OCI-LY1 (cell line): Measurements from ENCODE around the gene TECTB.

Source experiments
- H2AFZ ChIP-seq: fragments of 200-600 bp; sonication (generic), shearing (Covaris generic); 2 replicates; pipeline ENCODE4 v1.6.0; 2014; ENCODE audit warnings: antibody characterized with exemption, mild to moderate bottlenecking, low read length
- H3F3A ChIP-seq: fragments of 200-600 bp; sonication (generic), shearing (Covaris generic); 2 replicates; pipeline ENCODE4 v1.6.0; 2014; ENCODE audit warnings: mild to moderate bottlenecking, antibody characterized with exemption, low read length, moderate library complexity; ENCODE audit not compliant: insufficient read depth
- H3K27ac ChIP-seq: fragments of 200-600 bp; sonication (generic); 2 replicates; pipeline ENCODE4 v1.5.1; 2014; ENCODE audit warnings: low read length, mixed run types, mild to moderate bottlenecking, low read depth; ENCODE audit not compliant: poor library complexity, severe bottlenecking
- H3K27me3 ChIP-seq: fragments of 200-600 bp; sonication (generic); 2 replicates; pipeline ENCODE4 v1.6.0; 2014; ENCODE audit warnings: antibody characterized with exemption, mild to moderate bottlenecking, low read length, moderate library complexity; ENCODE audit not compliant: insufficient read depth
- H3K36me3 ChIP-seq: fragments of 200-600 bp; sonication (generic); 2 replicates; pipeline ENCODE4 v1.6.1; 2014; ENCODE audit warnings: mild to moderate bottlenecking, antibody characterized with exemption, low read length, moderate library complexity, mixed read lengths; ENCODE audit not compliant: insufficient read depth
- H3K4me1 ChIP-seq: fragments of 200-600 bp; sonication (generic); 2 replicates; pipeline ENCODE4 v1.5.1; 2014; ENCODE audit warnings: mild to moderate bottlenecking, low read length, moderate library complexity; ENCODE audit not compliant: insufficient read depth, severe bottlenecking
- H3K4me2 ChIP-seq: fragments of 200-600 bp; sonication (generic), shearing (Covaris generic); 2 replicates; pipeline ENCODE4 v1.6.1; 2014; ENCODE audit warnings: low read length
- H3K4me3 ChIP-seq: fragments of 200-600 bp; sonication (generic); 2 replicates; pipeline ENCODE4 v1.5.1; 2014; ENCODE audit warnings: low read length, low read depth, mild to moderate bottlenecking, mixed read lengths; ENCODE audit not compliant: poor library complexity, severe bottlenecking
- H3K79me2 ChIP-seq: fragments of 200-600 bp; shearing (Covaris generic); 2 replicates; pipeline ENCODE4 v1.6.1; 2016; ENCODE audit warnings: mixed run types, low read length, mixed read lengths; ENCODE audit not compliant: insufficient read depth
- H3K9ac ChIP-seq: fragments of 200-600 bp; sonication (generic), shearing (Covaris generic); 2 replicates; pipeline ENCODE4 v1.6.1; 2014; ENCODE audit warnings: mild to moderate bottlenecking, low read length, mixed read lengths
- H3K9me2 ChIP-seq: fragments of 200-600 bp; sonication (generic), shearing (Covaris generic); 2 replicates; pipeline ENCODE4 v1.6.1; 2014; ENCODE audit warnings: low read depth, mild to moderate bottlenecking, low read length, mixed read lengths
- H3K9me3 ChIP-seq: fragments of 200-600 bp; shearing (Covaris generic); 2 replicates; pipeline ENCODE4 v1.6.1; 2014; ENCODE audit warnings: low read length, mixed read lengths
- H4K20me1 ChIP-seq: fragments of 200-600 bp; sonication (generic), shearing (Covaris generic); 2 replicates; pipeline ENCODE4 v1.6.0; 2016; ENCODE audit warnings: mild to moderate bottlenecking, low read length; ENCODE audit not compliant: insufficient read depth
- EZH2 ChIP-seq: fragments of 200-600 bp; sonication (generic), shearing (Covaris generic); IDR thresholded peaks from 2 replicates; pipeline ENCODE4 v1.8.0; 2017; ENCODE audit warnings: borderline replicate concordance, mixed run types, mild to moderate bottlenecking, antibody characterized with exemption, low read length, moderate library complexity, mixed read lengths
- TF ChIP-seq, protein P1 (sequence below): fragments of 200-600 bp; sonication (generic), shearing (Covaris generic); IDR thresholded peaks from 2 replicates; pipeline ENCODE4 v1.5.1; 2017; ENCODE audit warnings: mild to moderate bottlenecking, antibody characterized with exemption, low read length, moderate library complexity, mixed read lengths

The TECTB gene

DNA sequence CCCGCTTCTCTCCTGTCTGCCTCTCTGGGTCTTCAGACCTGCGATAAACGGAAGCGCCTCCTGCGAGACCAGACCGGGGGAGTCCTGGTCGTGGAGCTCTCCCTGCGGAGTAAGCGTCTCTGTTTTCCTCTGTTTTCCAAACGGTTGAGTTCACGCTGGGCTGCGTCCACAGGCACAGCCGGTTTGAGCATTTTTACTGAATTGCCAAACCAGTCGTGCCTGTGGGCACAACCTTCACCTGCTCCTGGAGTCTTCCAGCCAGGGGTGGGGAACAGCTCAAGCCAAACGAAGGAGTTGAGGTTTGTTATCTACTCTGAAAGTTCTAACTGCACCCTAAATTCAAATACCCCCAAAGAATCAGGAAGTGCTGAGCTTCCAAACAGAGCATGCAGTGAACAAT, 16.3 kb downstream of the TECTB start:
- Histone ChIP-seq H3K4me1 (no peaks in the 10 kb centered on the region), H3K9me3 (no peaks in the 10 kb centered on the region), H3K9me2 (no peaks in the 10 kb centered on the region), H3K79me2 (no peaks in the 10 kb centered on the region), H3K9ac (no peak overlapping the region), H3K27me3 (no peaks in the 10 kb centered on the region), H3K36me3 (no peaks in the 10 kb centered on the region), H4K20me1 (no peaks in the 10 kb centered on the region), H3K4me3 (no peak overlapping the region), H3F3A (no peaks in the 10 kb centered on the region), H2AFZ (no peak overlapping the region), H3K27ac (no peak overlapping the region), H3K4me2 (no peak overlapping the region)
- no peak for TF ChIP-seq EZH2
- TF ChIP-seq, protein P1, sequence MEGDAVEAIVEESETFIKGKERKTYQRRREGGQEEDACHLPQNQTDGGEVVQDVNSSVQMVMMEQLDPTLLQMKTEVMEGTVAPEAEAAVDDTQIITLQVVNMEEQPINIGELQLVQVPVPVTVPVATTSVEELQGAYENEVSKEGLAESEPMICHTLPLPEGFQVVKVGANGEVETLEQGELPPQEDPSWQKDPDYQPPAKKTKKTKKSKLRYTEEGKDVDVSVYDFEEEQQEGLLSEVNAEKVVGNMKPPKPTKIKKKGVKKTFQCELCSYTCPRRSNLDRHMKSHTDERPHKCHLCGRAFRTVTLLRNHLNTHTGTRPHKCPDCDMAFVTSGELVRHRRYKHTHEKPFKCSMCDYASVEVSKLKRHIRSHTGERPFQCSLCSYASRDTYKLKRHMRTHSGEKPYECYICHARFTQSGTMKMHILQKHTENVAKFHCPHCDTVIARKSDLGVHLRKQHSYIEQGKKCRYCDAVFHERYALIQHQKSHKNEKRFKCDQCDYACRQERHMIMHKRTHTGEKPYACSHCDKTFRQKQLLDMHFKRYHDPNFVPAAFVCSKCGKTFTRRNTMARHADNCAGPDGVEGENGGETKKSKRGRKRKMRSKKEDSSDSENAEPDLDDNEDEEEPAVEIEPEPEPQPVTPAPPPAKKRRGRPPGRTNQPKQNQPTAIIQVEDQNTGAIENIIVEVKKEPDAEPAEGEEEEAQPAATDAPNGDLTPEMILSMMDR: no peak

DNA sequence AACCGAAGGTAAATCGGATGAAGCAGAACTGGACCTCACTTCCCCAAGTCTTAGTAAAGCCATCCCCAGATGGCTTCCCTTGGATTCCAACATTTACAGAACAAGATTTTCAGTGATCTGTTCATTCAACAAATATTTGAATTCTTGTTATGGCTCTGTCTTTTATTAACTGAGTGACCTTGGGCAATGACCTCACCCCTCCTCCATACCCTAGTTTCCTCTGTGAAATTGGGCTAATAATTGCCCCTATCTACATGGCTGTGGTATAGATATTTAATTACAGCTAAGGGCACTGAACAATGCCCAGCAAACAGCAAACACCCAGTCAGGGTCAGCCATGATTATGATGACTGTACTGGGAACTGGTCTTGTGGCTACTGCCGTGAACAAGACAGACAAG, 19.1 kb downstream of the TECTB start:
- Histone ChIP-seq H3K79me2 (no peaks in the 10 kb centered on the region), H3K9ac (no peak overlapping the region), H3K4me3 (no peak overlapping the region), H3K27me3 (no peaks in the 10 kb centered on the region), H3K9me2 (no peaks in the 10 kb centered on the region), H4K20me1 (no peaks in the 10 kb centered on the region), H3K4me1 (no peaks in the 10 kb centered on the region), H3K36me3 (no peaks in the 10 kb centered on the region), H3K27ac (no peak overlapping the region), H3K4me2 (no peak overlapping the region), H2AFZ (no peak overlapping the region), H3K9me3 (no peaks in the 10 kb centered on the region), H3F3A (no peaks in the 10 kb centered on the region)
- TF ChIP-seq EZH2: no peak
- TF ChIP-seq, protein P1: no peak

DNA sequence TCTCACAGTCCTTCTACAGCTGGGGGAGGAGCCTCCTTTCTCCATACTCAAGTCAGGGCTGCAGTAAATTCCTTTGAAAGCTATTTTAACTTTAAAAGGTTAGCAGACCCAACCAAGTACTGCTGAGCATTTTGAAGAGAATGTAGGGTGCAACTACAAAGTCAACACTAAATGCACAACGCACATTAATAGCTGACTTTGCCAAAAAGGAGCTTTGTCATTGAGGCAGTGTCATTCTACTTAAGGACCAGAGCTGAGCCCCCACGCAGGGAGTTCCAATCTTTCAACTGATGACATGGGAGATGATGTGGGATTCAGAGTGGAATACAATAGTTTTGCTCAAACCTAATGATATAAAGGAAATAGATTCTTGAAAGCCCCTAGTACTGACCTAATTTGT, 20.3 kb downstream of the TECTB start:
- H3K27ac ChIP-seq: no peak overlapping the region
- H3K4me2 ChIP-seq: no peak overlapping the region
- H3K79me2 ChIP-seq: no peaks in the 10 kb centered on the region

More for the DNA sequence above, 20.3 kb downstream of the TECTB start:
- Histone ChIP-seq H3F3A (no peaks in the 10 kb centered on the region), H3K4me3 (no peak overlapping the region), H3K9ac (no peak overlapping the region), H3K9me3 (no peaks in the 10 kb centered on the region), H3K27me3 (no peaks in the 10 kb centered on the region), H3K36me3 (no peaks in the 10 kb centered on the region), H2AFZ (no peak overlapping the region), H3K9me2 (no peaks in the 10 kb centered on the region), H3K4me1 (no peaks in the 10 kb centered on the region), H4K20me1 (no peaks in the 10 kb centered on the region)
- TF ChIP-seq, protein P1: no peak
- no peak for TF ChIP-seq EZH2
